ENCODE results near the gene PRPF31.

The PRPF31 gene

GRCh38 chr19:54133957-54134590, 18.5 kb downstream of the PRPF31 start:
- H3K27me3 ChIP-seq (ENCODE audit: insufficient read depth, low read depth, severe bottlenecking) = no peaks in the 10 kb centered on the region
- no peak overlapping the region for H3K4me3 ChIP-seq (ENCODE audit: low read depth, low read length)
- DNase-seq = no peak
- TF ChIP-seq CTCF (IDR thresholded peaks at IDR 0.05; ENCODE audit: low read depth, low read length) = no peak
- H3K27ac ChIP-seq = no peak overlapping the region
- peaks cover 29% of the 10 kb centered on the region for H3K36me3 ChIP-seq
- H3K9me3 ChIP-seq (ENCODE audit: severe bottlenecking) = no peaks in the 10 kb centered on the region

- Histone ChIP-seq H3K27me3 (ENCODE audit: insufficient read depth, low read depth, severe bottlenecking) (no peaks in the 10 kb centered on the region), H3K4me3 (ENCODE audit: low read depth, low read length) (peak overlapping the region; percentile 57), H3K9me3 (ENCODE audit: severe bottlenecking) (no peaks in the 10 kb centered on the region), H3K27ac (peak overlapping the region; percentile 70), H3K36me3 (peaks cover 39% of the 10 kb centered on the region)
- DNase-seq = peak; percentile 34
- no peak for TF ChIP-seq CTCF (IDR thresholded peaks at IDR 0.05; ENCODE audit: low read depth, low read length)
Measured at GRCh38 chr19:54136086-54136863, 20.7 kb downstream of the PRPF31 start.

- Histone ChIP-seq H3K36me3 (peaks cover 41% of the 10 kb centered on the region), H3K27me3 (ENCODE audit: insufficient read depth, low read depth, severe bottlenecking) (no peaks in the 10 kb centered on the region), H3K4me3 (ENCODE audit: low read depth, low read length) (peak overlapping the region; percentile 84), H3K27ac (peak overlapping the region; percentile 95), H3K9me3 (ENCODE audit: severe bottlenecking) (no peaks in the 10 kb centered on the region)
- no peak for TF ChIP-seq CTCF (IDR thresholded peaks at IDR 0.05; ENCODE audit: low read depth, low read length)
- DNase-seq = peak; percentile 99
Measured at GRCh38 chr19:54136864-54137698, 21.5 kb downstream of the PRPF31 start.

- DNase-seq = no peak
- Histone ChIP-seq H3K27me3 (ENCODE audit: insufficient read depth, low read depth, severe bottlenecking) (no peaks in the 10 kb centered on the region), H3K27ac (peak within 1 kb of the TSS; percentile 95), H3K36me3 (peaks cover 46% of the 10 kb centered on the region), H3K4me3 (ENCODE audit: low read depth, low read length) (peak within 1 kb of the TSS; percentile 84), H3K9me3 (ENCODE audit: severe bottlenecking) (no peaks in the 10 kb centered on the region)
- no peak for TF ChIP-seq CTCF (IDR thresholded peaks at IDR 0.05; ENCODE audit: low read depth, low read length)
Measured at GRCh38 chr19:54137699-54138488, 22.3 kb downstream of the PRPF31 start, which contains the start of gene CNOT3. CNOT3 (plus strand) TSS chr19:54137762; CDS start chr19:54142979, 5,217 bp downstream.

- Histone ChIP-seq H3K27ac (no peak overlapping the region), H3K36me3 (peaks cover 51% of the 10 kb centered on the region), H3K4me3 (ENCODE audit: low read depth, low read length) (peak overlapping the region; percentile 84), H3K27me3 (ENCODE audit: insufficient read depth, low read depth, severe bottlenecking) (no peaks in the 10 kb centered on the region), H3K9me3 (ENCODE audit: severe bottlenecking) (no peaks in the 10 kb centered on the region)
- TF ChIP-seq CTCF (IDR thresholded peaks at IDR 0.05; ENCODE audit: low read depth, low read length) = no peak
- DNase-seq = no peak
Measured at GRCh38 chr19:54138489-54139256, 23.1 kb downstream of the PRPF31 start.
